Measurements from ENCODE around the gene GRID2.

The GRID2 gene

GRCh38 chr4:93178279-93178678, 874.5 kb downstream of the GRID2 start:
- DNase-seq, result no peak
- Histone ChIP-seq H3K9me3 (replicated peaks; ENCODE audit: insufficient read depth, low read length) (no peaks in the 10 kb centered on the region), H3K27me3 (replicated peaks; ENCODE audit: insufficient read depth, low read length) (no peaks in the 10 kb centered on the region), H3K4me2 (ENCODE audit: low read depth, low read length) (no peak overlapping the region), H3K27ac (ENCODE audit: low read length) (no peak overlapping the region), H3K4me3 (ENCODE audit: low read length) (no peak overlapping the region), H3F3A (ENCODE audit: insufficient read depth, low read length) (no peaks in the 10 kb centered on the region), H3K36me3 (replicated peaks; ENCODE audit: insufficient read depth, low read length) (no peaks in the 10 kb centered on the region), H3K4me1 (ENCODE audit: low read length) (no peaks in the 10 kb centered on the region), H2AFZ (ENCODE audit: low read length) (no peak overlapping the region), H3K9me2 (replicated peaks; ENCODE audit: insufficient read depth, low read length) (no peaks in the 10 kb centered on the region), H3K9ac (ENCODE audit: low read length) (no peak overlapping the region), H4K20me1 (ENCODE audit: insufficient read depth, low read length) (no peaks in the 10 kb centered on the region), H3K79me2 (ENCODE audit: low read length) (no peaks in the 10 kb centered on the region)
- no peak for TF ChIP-seq EZH2 (optimal IDR thresholded peaks at IDR 0.05; ENCODE audit: low read depth, low read length)
- no peak for TF ChIP-seq CTCF (IDR thresholded peaks at IDR 0.05; ENCODE audit: low read length)
- no peak for TF ChIP-seq EZH2phosphoT487 (IDR thresholded peaks at IDR 0.05; ENCODE audit: low read length)

GRCh38 chr4:93179044-93179443, 875.3 kb downstream of the GRID2 start:
- no peak overlapping the region for H3K4me3 ChIP-seq (ENCODE audit: low read length)
- H3K27ac ChIP-seq (ENCODE audit: low read length), result no peak overlapping the region
- TF ChIP-seq EZH2 (optimal IDR thresholded peaks at IDR 0.05; ENCODE audit: low read depth, low read length) (no peak), CTCF (IDR thresholded peaks at IDR 0.05; ENCODE audit: low read length) (no peak), EZH2phosphoT487 (IDR thresholded peaks at IDR 0.05; ENCODE audit: low read length) (no peak)
- no peak overlapping the region for H3K4me2 ChIP-seq (ENCODE audit: low read depth, low read length)
- no peaks in the 10 kb centered on the region for H3K4me1 ChIP-seq (ENCODE audit: low read length)
- no peaks in the 10 kb centered on the region for H3F3A ChIP-seq (ENCODE audit: insufficient read depth, low read length)
- H3K9me2 ChIP-seq (replicated peaks; ENCODE audit: insufficient read depth, low read length), result no peaks in the 10 kb centered on the region
- no peaks in the 10 kb centered on the region for H3K27me3 ChIP-seq (replicated peaks; ENCODE audit: insufficient read depth, low read length)
- no peaks in the 10 kb centered on the region for H3K36me3 ChIP-seq (replicated peaks; ENCODE audit: insufficient read depth, low read length)
- H3K9me3 ChIP-seq (replicated peaks; ENCODE audit: insufficient read depth, low read length), result no peaks in the 10 kb centered on the region
- no peaks in the 10 kb centered on the region for H3K79me2 ChIP-seq (ENCODE audit: low read length)
- H2AFZ ChIP-seq (ENCODE audit: low read length), result no peak overlapping the region
- DNase-seq, result no peak
- H3K9ac ChIP-seq (ENCODE audit: low read length), result no peak overlapping the region
- H4K20me1 ChIP-seq (ENCODE audit: insufficient read depth, low read length), result no peaks in the 10 kb centered on the region

- Histone ChIP-seq H3K4me1 (ENCODE audit: low read length) (no peaks in the 10 kb centered on the region), H3K27me3 (replicated peaks; ENCODE audit: insufficient read depth, low read length) (no peaks in the 10 kb centered on the region), H3K79me2 (ENCODE audit: low read length) (no peaks in the 10 kb centered on the region), H2AFZ (ENCODE audit: low read length) (no peak overlapping the region), H4K20me1 (ENCODE audit: insufficient read depth, low read length) (no peaks in the 10 kb centered on the region), H3K9ac (ENCODE audit: low read length) (no peak overlapping the region), H3K27ac (ENCODE audit: low read length) (no peak overlapping the region), H3K4me2 (ENCODE audit: low read depth, low read length) (no peak overlapping the region), H3K36me3 (replicated peaks; ENCODE audit: insufficient read depth, low read length) (no peaks in the 10 kb centered on the region), H3K4me3 (ENCODE audit: low read length) (no peak overlapping the region), H3K9me3 (replicated peaks; ENCODE audit: insufficient read depth, low read length) (no peaks in the 10 kb centered on the region), H3F3A (ENCODE audit: insufficient read depth, low read length) (no peaks in the 10 kb centered on the region), H3K9me2 (replicated peaks; ENCODE audit: insufficient read depth, low read length) (no peaks in the 10 kb centered on the region)
- no peak for DNase-seq
- TF ChIP-seq EZH2 (optimal IDR thresholded peaks at IDR 0.05; ENCODE audit: low read depth, low read length), result no peak
- no peak for TF ChIP-seq EZH2phosphoT487 (IDR thresholded peaks at IDR 0.05; ENCODE audit: low read length)
- TF ChIP-seq CTCF (IDR thresholded peaks at IDR 0.05; ENCODE audit: low read length), result no peak
Measured at GRCh38 chr4:93182722-93183121, 879.0 kb downstream of the GRID2 start.

All from MM.1S (cell line).